HG02798 (cell line): ENCODE results near the gene PPP5C.
"Not testable (repeated sequence)": the region's sequence is repeated elsewhere in the genome, so short reads cannot be mapped to it uniquely, and the experiment has no call there.

ENCODE experiments used
- ATAC-seq: cut with Tn5 transposase; IDR thresholded peaks from one replicate; pipeline ENCODE4 v1.9.1; 2021; ENCODE audit warnings: mild to moderate bottlenecking; ENCODE audit not compliant: unreplicated experiment, poor library complexity

Gene PPP5C

GRCh38 chr19:46426035-46426505, 79.2 kb downstream of the PPP5C start:
- no peak for ATAC-seq

DNA sequence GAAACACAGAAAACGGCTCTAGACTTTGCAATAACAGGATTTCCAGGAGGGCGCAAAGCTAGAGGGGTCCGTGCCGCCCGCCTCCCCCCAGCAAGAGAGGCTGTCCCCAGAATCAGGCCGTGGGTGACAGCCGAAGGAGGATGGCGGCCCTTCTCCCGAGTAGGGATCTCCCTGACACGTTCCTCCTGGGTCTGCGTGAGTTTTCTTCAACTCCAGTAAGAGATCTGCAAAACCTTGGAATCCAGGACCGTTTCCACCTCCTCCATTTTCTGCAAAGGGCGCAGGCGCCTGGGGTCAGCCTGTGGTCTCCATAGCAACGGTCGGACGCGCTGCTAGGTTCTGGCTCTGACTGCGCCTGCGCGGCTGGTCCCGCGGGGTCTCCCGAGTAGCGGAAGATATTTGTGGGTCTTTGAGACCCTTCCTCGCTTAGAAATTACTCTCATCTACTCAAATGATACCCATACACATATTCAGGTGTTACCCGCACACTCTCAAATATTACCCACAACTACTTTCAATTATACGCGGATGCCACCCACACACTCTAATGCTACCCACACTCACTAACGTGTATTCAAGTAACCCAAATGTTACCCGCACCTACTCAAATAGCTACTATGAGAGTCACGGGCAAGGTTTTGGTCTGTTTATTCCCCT, 79.7 kb downstream of the PPP5C start:
- no peak for ATAC-seq

GRCh38 chr19:46427518-46428045, 80.7 kb downstream of the PPP5C start:
- no peak for ATAC-seq

- no peak for ATAC-seq
These were observed 81.6 kb downstream of the PPP5C start, which contains the start of gene PNMA8C for GRCh38 chr19:46428239-46429135. PNMA8C (minus strand) TSS chr19:46428936; CDS start chr19:46428359, 577 bp downstream.

- ATAC-seq, result no peak
These were observed 83.1 kb downstream of the PPP5C start for GRCh38 chr19:46429999-46430398.

DNA sequence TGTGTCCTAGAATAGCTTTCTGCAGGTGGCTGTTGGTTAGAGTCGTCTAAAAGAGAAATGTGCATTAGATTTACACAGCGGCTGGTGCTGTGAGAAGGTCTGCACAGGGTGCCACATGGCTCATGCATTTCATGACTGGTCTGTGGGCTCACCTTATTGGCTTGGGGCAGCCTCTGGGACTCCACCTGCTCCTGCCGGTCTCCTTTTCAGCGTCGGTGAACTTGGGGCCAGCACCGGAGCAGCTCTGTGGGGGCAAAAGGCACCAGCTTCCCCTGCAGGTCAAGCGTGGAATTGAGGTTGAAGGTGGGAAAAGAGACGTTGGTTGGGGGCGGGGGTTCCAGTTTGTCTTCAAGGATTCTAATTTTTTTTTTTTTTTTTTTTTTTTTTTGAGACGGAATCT, 84.9 kb downstream of the PPP5C start:
- ATAC-seq, result no peak

GRCh38 chr19:46433470-46433869, 86.6 kb downstream of the PPP5C start:
- ATAC-seq, result not testable (repeated sequence)

DNA sequence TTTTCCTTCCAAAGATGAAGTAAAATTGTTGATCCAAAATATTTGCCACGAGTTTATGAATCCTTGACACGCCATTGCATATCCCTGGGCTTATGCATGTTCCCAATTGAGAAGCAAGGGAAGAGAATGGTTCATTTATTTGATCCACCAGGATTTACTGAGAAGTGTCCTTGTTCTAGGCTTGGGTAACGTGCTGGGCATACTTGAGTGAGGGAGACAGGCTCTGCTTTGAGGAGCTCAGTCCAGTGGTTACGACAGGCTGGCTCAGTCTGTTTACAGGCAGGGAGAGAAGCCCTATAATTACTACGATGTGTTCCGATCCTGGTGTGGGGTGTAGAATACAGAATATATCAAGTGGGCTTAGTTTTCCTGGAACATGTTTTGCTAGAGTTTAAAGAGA, 88.1 kb downstream of the PPP5C start:
- ATAC-seq, result no peak

DNA sequence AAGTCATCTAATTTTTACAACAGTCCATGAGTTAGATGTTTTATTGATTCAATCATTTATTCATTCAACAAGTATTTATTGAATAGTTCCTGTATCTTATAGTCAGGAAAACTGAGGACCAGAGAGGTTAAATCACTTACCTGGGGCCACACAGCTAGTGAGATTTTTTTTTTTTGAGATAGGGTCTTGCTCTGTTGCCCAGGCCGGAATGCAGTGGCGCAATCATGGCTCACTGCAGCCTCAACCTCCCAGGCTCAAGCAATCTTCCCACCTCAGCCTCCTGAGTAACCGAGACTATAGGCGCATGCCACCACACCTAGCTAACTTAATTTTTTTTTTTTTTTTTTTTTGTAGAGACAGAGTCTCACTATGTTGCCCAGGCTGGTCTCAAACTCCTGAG, 88.8 kb downstream of the PPP5C start:
- not testable (repeated sequence) for ATAC-seq
